K562 (cell line): ENCODE results near the gene SUCO. TPM values are rescaled to one million over a fixed set of nuclear protein-coding genes. Genes with fewer than 3 reads are reported as not detected.

Experiments used
- ADNP ChIP-seq: fragments of 200-800 bp; sonication (Bioruptor generic); IDR thresholded peaks from 2 replicates; pipeline ENCODE4 v1.6.1; 2016; ENCODE audit warnings: missing genetic modification characterization, missing compliant biosample characterization
- DPF2 ChIP-seq: fragments of 450-650 bp; IDR thresholded peaks from 2 replicates; pipeline ENCODE4 v1.6.1; 2016
- FOXP1 ChIP-seq: sonication (generic); formaldehyde crosslinking; IDR thresholded peaks from 2 replicates; pipeline ENCODE4 v1.8.0; 2022; ENCODE audit warnings: mild to moderate bottlenecking, missing genetic modification reagents
- GATA2 ChIP-seq: sonication (generic); formaldehyde crosslinking; IDR thresholded peaks from 2 replicates; pipeline ENCODE4 v1.4.0; 2020; ENCODE audit warnings: mild to moderate bottlenecking, missing genetic modification reagents
- GMEB1 ChIP-seq: fragments of 250-450 bp; sonication (Bioruptor Pico); IDR thresholded peaks from 2 replicates; pipeline ENCODE4 v1.4.0; 2020; ENCODE audit warnings: mild to moderate bottlenecking
- HDAC6 ChIP-seq: IDR thresholded peaks from 2 replicates; pipeline ENCODE4 v1.6.1; 2012; ENCODE audit warnings: low read depth, mild to moderate bottlenecking, control low read depth, inconsistent platforms, low read length, moderate library complexity
- HMBOX1 ChIP-seq: sonication (generic); IDR thresholded peaks from 2 replicates; pipeline ENCODE4 v1.6.1; 2016
- HNRNPH1 ChIP-seq: fragments of 200-400 bp; formaldehyde crosslinking; optimal IDR thresholded peaks from 2 replicates; pipeline ENCODE3; 2017; ENCODE audit warnings: low read depth, mild to moderate bottlenecking, low read length, moderate library complexity
- ID3 ChIP-seq, 2 experiments: fragments of 250-450 bp in 1 of 2; fragments of 450-650 bp in 1 of 2; sonication (Bioruptor Pico) in 1 of 2; IDR thresholded peaks; 2 replicates each; pipeline versions ENCODE4 v1.6.1 to v1.8.0; 2016 to 2021; ENCODE audit warnings: mild to moderate bottlenecking in 2 of 2, moderate library complexity in 2 of 2, missing compliant biosample characterization in 1 of 2, missing genetic modification characterization in 1 of 2
- JUND ChIP-seq, 2 experiments: IDR thresholded peaks; 2 replicates in 1 of 2; 3 replicates in 1 of 2; pipeline ENCODE4 v1.6.1; 2011; ENCODE audit warnings: borderline replicate concordance in 2 of 2, low read depth in 2 of 2, low read length in 2 of 2, improper control_type of control experiment in 1 of 2, missing biosample characterization in 1 of 2, missing genetic modification characterization in 1 of 2, missing genetic modification reagents in 1 of 2
- NCOR1 ChIP-seq: fragments of 450-650 bp; IDR thresholded peaks from 2 replicates; pipeline ENCODE4 v1.6.1; 2016; ENCODE audit warnings: mild to moderate bottlenecking, moderate library complexity
- NR2C2 ChIP-seq, 2 experiments: fragments of 200-800 bp in 1 of 2; sonication (Bioruptor generic) in 1 of 2; sonication (generic) in 1 of 2; formaldehyde crosslinking in 1 of 2; IDR thresholded peaks; 2 replicates each; pipeline versions ENCODE4 v1.6.1 to v1.8.0; 2016 to 2022; ENCODE audit warnings: mild to moderate bottlenecking in 1 of 2, missing compliant biosample characterization in 1 of 2, missing genetic modification characterization in 1 of 2, missing genetic modification reagents in 1 of 2
- RAD21 ChIP-seq, 2 experiments: fragments of 250-450 bp in 1 of 2; fragments of 450-650 bp in 1 of 2; sonication (Bioruptor Pico) in 1 of 2; formaldehyde crosslinking in 1 of 2; IDR thresholded peaks in 1 of 2; conservative IDR thresholded peaks in 1 of 2; 2 replicates each; pipeline versions ENCODE4 v1.4.0 to v1.8.0; 2020 to 2022; ENCODE audit warnings: mild to moderate bottlenecking in 2 of 2, moderate library complexity in 1 of 2
- RBM25 ChIP-seq: fragments of 200-400 bp; formaldehyde crosslinking; IDR thresholded peaks from 2 replicates; pipeline ENCODE4 v1.6.1; 2018; ENCODE audit warnings: low read length, low read depth, moderate library complexity; ENCODE audit not compliant: severe bottlenecking
- TCFL5 ChIP-seq: fragments of 250-450 bp; sonication (Bioruptor Pico); conservative IDR thresholded peaks from 2 replicates; pipeline ENCODE4 v1.6.1; 2021; ENCODE audit warnings: mild to moderate bottlenecking, moderate library complexity, matching md5 sums
- U2AF2 ChIP-seq: fragments of 200-400 bp; formaldehyde crosslinking; optimal IDR thresholded peaks from 2 replicates; pipeline ENCODE3; 2017; ENCODE audit warnings: low read depth, mild to moderate bottlenecking, low read length
- ZNF280A ChIP-seq: fragments of 450-650 bp; IDR thresholded peaks from 2 replicates; pipeline ENCODE4 v1.6.1; 2018; ENCODE audit warnings: mild to moderate bottlenecking, low read depth; ENCODE audit not compliant: partially characterized antibody
- ZNF589 ChIP-seq: fragments of 200-800 bp; sonication (Bioruptor generic); IDR thresholded peaks from 2 replicates; pipeline ENCODE4 v1.6.1; 2016; ENCODE audit warnings: low read depth, missing genetic modification characterization, missing compliant biosample characterization
- ZNF695 ChIP-seq: fragments of 450-650 bp; formaldehyde crosslinking; IDR thresholded peaks from 2 replicates; pipeline ENCODE4 v1.4.0; 2020; ENCODE audit warnings: mild to moderate bottlenecking, moderate library complexity
- ZNF75A ChIP-seq: fragments of 450-650 bp; formaldehyde crosslinking; IDR thresholded peaks from 2 replicates; pipeline ENCODE4 v1.4.0; 2020; ENCODE audit warnings: mild to moderate bottlenecking
- ZNF764 ChIP-seq: fragments of 250-450 bp; sonication (Bioruptor Pico); IDR thresholded peaks from 2 replicates; pipeline ENCODE4 v1.4.0; 2020; ENCODE audit warnings: low read depth, mild to moderate bottlenecking, moderate library complexity
- polyA plus RNA-seq, 8 experiments: library from polyadenylated mRNA; depleted of rRNA in 4 of 8; stranded (reverse) in 5 of 8; unstranded in 3 of 8; fragments of >200 nt; fragmentation: Nextera tagmentation in 2 of 8; fragmentation: Illumina TruSeq in 1 of 8; extraction: Ambion mirVana in 2 of 8; extraction: Trizol in 1 of 8; gene quantifications; 2 replicates each; pipeline versions ENCODE4 v1.2.1 to v1.2.3, GENCODE V29; 2011 to 2014; ENCODE audit warnings: inconsistent platforms in 1 of 8, missing spikeins in 1 of 8
- total RNA-seq, 7 experiments: library from RNA; depleted of rRNA in 6 of 7; stranded (reverse); fragments of >200 nt in 6 of 7; fragmentation: Illumina TruSeq in 2 of 7; extraction: Trizol in 2 of 7; gene quantifications; 2 replicates each; pipeline versions ENCODE4 v1.2.1 to v1.2.3, GENCODE V29; 2011 to 2021; ENCODE audit warnings: low replicate concordance in 1 of 7

Gene SUCO
- total and polyA plus RNA-seq, 9 of the 15 experiments (the other 6 are each of a cell fraction or from before 2014, with no cell fraction given) = 2.5 to 20.6 (median 14.3) TPM

- TF ChIP-seq HNRNPH1 (no peak), NCOR1 (peak; percentile 13; the same call in 1 of the 2 replicates), ADNP (peak; percentile 53; the same call in 1 of the 2 replicates), ZNF695 (CRISPR knock-in tag) (no peak), DPF2 (peak; percentile 74), NR2C2 (CRISPR knock-in tag; IDR thresholded peaks at IDR 0.05) (no peak), NR2C2 (tag; IDR thresholded peaks at IDR 0.05) (peak; percentile 73), HMBOX1 (peak; percentile 89; the same call in 1 of the 2 replicates), JUND (IDR thresholded peaks at IDR 0.05; ENCODE audit: borderline replicate concordance, low read depth, low read length) (peak; percentile 90), JUND (tag; IDR thresholded peaks at IDR 0.05; ENCODE audit: borderline replicate concordance, low read depth, low read length) (peak; percentile 93; the same call in 2 of the 3 replicates), ZNF75A (CRISPR knock-in tag) (0 out of 2 replicates have a peak, but pooled peaks have one; percentile 22), RAD21 (CRISPR knock-in tag; conservative IDR thresholded peaks at IDR 0.05 in 1 of 2, IDR thresholded peaks at IDR 0.05 in 1 of 2) (peak in 1 of 2 experiments; percentile 30; a peak in 1 of 4 replicates), GATA2 (CRISPR knock-in tag) (no peak), FOXP1 (no peak), TCFL5 (CRISPR knock-in tag) (no peak), HDAC6 (no peak), ID3 (CRISPR knock-in tag; IDR thresholded peaks at IDR 0.05) (no peak), ID3 (tag; IDR thresholded peaks at IDR 0.05) (peak; percentile 79), ZNF589 (CRISPR knock-in tag) (peak; percentile 64), ZNF764 (CRISPR knock-in tag) (no peak), RBM25 (no peak), ZNF280A (no peak), GMEB1 (CRISPR knock-in tag) (no peak), U2AF2 (no peak)
Measured at GRCh38 chr1:172588296-172589291, 55.6 kb downstream of the SUCO start (continued).
